CD4-positive, alpha-beta T cell treated with Interleukin-6 for 4 hours (primary cell): ENCODE measurements around the gene OLFM1.
"Not testable (repeated sequence)": the region's sequence is repeated elsewhere in the genome, so short reads cannot be mapped to it uniquely, and the experiment has no call there.

ENCODE experiments used
- DNase-seq: peaks from one replicate; pipeline ENCODE4 v3.0.0-alpha.2; 2020; ENCODE audit warnings: mixed read lengths

Gene OLFM1

GRCh38 chr9:135109650-135110049 lies 22.2 kb downstream of the OLFM1 start:
- DNase-seq: no peak

GRCh38 chr9:135110416-135110815 lies 22.9 kb downstream of the OLFM1 start:
- no peak for DNase-seq

- not testable (repeated sequence) for DNase-seq
Observed at GRCh38 chr9:135111600-135111999, 24.1 kb downstream of the OLFM1 start.

- DNase-seq: no peak
Observed at GRCh38 chr9:135116371-135116770, 28.9 kb downstream of the OLFM1 start.

- no peak for DNase-seq
Observed at GRCh38 chr9:135116881-135117280, 29.4 kb downstream of the OLFM1 start.

- DNase-seq: no peak
Observed at GRCh38 chr9:135117281-135117680, 29.8 kb downstream of the OLFM1 start.

- no peak for DNase-seq
Observed at GRCh38 chr9:135119496-135120064, 32.1 kb downstream of the OLFM1 start.

GRCh38 chr9:135120249-135120648 lies 32.8 kb downstream of the OLFM1 start:
- no peak for DNase-seq

- DNase-seq: no peak
Observed at GRCh38 chr9:135122316-135122715, 34.8 kb downstream of the OLFM1 start.

- DNase-seq: no peak
Observed at GRCh38 chr9:135123126-135123772, 35.8 kb downstream of the OLFM1 start.

- DNase-seq: no peak
Observed at GRCh38 chr9:135123773-135124134, 36.3 kb downstream of the OLFM1 start.

- DNase-seq: no peak
Observed at GRCh38 chr9:135126451-135127187, 39.2 kb downstream of the OLFM1 start.

- no peak for DNase-seq
Observed at GRCh38 chr9:135127718-135128670, 40.5 kb downstream of the OLFM1 start.

- DNase-seq: no peak
Observed at GRCh38 chr9:135129137-135129695, 41.7 kb downstream of the OLFM1 start.

GRCh38 chr9:135130207-135130976 lies 42.9 kb downstream of the OLFM1 start:
- DNase-seq: no peak

GRCh38 chr9:135131488-135131887 lies 44.0 kb downstream of the OLFM1 start:
- no peak for DNase-seq

GRCh38 chr9:135132008-135132407 lies 44.5 kb downstream of the OLFM1 start:
- no peak for DNase-seq

GRCh38 chr9:135134268-135135022 lies 47.0 kb downstream of the OLFM1 start:
- no peak for DNase-seq

- no peak for DNase-seq
Observed at GRCh38 chr9:135135171-135135928, 47.9 kb downstream of the OLFM1 start.

- no peak for DNase-seq
Observed at GRCh38 chr9:135135929-135136315, 48.5 kb downstream of the OLFM1 start.
